ENCODE data around the gene ALDH4A1.
A peak's percentile ranks its signal among the peaks of the same experiment; 100 is the strongest.
"Not testable (repeated sequence)": the region's sequence is repeated elsewhere in the genome, so short reads cannot be mapped to it uniquely, and the experiment has no call there.

ALDH4A1 gene

DNA sequence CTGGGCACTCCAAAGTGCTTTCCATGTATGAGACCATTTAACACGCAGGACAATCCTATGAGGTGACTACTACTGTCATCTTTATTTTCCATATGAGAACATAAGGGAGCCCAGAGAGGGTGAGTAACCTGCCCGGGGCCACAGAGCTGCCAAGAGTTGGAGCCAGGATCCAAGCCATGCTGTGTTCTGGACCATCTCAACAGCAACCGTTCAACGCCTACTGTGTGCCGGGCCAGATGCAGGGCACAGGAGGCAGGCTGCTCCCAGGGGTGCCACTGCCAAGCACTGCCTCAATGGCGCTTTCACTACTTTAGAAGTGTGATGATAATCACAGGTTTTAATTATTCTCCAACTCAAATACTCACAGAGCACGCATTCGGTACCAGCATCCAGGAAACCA is 3.8 kb downstream of the ALDH4A1 start:
- DNase-seq = no peak

DNA sequence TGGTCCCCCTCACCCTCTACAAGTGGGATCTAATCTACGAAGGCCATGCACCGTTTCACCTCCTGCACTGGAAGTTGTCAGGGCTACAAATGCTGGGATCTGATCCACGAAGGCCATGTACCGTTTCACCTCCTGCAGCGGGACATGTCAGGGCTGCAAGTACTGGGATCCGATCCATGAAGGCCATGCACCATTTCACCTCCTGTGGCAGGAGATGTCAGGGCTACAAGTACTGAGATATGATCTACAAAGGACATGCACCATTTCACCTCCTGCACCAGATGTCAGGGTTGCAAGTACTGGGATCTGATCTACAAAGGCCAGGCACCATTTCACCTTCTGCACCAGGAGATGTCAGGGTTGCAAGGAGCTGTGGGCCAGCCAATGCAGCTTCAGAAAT is 7.0 kb downstream of the ALDH4A1 start:
- DNase-seq = no peak

DNA sequence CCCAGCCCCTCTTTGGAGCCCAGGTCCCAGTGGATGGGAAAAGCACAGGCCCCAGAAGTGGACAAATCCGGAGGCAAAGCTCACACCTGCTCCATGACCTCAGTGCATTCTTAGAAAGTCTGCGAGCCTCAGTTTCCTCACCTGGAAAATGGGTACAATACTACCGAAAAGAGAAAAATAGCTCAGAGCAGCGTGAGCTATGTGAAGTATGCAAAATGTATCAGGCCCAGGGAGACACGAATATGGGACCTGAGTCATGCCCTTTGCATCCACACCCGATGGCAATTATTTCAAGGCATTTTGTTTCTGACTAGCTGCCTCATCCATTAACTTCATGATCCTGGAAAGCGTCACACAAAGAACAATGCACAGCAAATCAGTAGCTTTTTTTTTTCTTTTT is 9.2 kb downstream of the ALDH4A1 start:
- DNase-seq = no peak

DNA sequence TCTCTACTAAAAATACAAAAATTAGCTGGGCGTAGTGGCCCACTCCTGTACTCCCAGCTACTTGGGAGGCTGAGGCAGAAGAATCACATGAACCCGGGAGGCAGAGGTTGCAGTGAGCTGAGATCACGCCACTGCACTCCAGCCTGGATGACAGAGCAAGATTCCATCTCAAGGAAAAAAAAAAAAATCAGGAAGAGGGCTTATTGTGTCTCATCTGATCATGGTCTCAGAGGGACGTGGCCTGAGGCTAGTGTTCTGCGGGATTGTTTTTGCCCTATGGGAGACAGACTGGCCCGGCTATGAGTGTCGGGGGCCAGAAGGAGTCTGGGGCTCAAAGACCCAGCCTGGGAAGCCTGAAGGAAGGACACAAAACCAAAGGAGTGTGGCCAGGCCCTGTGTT is 10.5 kb downstream of the ALDH4A1 start:
- not testable (repeated sequence) for DNase-seq

DNA sequence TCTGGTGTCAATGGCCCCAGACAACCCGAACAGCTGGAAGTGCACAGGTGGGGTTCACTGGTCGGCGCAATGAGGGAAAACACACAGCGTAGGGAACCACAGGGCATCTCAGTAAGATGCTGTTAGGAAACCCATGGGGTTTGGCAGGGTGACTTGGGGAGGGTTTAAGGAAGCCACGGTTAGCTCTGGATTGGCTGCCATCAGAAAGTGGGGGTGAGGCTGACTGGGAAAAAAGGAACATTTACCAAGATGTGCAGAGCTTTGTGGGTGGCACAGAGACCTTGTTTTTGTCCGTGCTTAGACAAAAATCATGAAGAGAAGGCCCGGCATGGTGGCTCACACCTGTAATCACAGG is 11.0 kb downstream of the ALDH4A1 start:
- no peak for DNase-seq

DNA sequence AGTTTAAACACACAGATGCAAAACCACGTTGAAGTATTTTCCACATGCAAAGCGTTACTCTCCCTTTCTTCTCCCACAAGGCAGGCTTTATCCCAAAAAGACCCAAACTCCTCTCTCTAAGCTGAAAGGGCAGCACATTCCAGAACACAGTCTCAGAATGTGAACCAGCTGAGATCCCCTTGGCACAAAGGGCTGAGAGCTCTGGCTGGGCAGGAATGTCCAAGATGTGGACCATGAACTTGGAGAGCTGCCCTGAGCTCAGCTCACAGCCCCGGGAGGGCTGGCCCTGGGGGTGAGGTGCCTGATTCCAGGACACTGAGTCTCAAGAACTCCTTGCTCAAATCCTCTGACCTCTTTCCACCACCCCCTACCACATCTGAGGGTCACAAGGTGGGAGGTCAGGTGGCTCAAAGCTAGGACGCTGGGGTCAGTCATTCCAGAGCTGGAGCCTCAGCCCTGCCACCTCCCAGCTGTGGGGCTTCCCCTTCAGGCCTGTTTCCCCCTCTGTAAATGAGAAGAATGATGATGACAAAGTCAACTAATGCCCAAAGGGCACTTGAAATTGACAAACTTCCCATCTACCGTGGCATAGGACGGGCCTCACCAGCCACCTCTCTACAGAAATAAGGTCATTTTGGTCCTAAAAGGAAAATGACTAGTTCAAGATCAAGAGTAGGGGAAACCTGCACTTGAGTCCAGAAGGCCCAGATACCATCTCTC is 11.5 kb downstream of the ALDH4A1 start:
- no peak for DNase-seq

DNA sequence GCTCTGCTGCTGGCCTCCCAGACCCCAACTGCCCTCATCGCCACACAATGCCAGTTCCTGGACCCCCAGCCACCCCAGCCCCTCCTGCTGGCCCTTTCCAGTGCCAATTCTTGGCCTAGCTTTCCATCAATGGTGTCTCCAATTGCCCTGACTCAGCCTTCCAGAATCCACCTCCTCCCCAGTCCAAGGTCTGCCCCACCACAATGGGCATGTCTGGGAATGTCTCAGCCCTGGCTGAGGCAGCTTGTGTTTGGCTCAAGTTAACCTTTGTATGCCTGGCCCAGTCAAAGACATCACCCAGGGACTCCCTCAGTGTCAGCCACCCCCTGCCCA is 16.4 kb downstream of the ALDH4A1 start:
- no peak for DNase-seq

DNA sequence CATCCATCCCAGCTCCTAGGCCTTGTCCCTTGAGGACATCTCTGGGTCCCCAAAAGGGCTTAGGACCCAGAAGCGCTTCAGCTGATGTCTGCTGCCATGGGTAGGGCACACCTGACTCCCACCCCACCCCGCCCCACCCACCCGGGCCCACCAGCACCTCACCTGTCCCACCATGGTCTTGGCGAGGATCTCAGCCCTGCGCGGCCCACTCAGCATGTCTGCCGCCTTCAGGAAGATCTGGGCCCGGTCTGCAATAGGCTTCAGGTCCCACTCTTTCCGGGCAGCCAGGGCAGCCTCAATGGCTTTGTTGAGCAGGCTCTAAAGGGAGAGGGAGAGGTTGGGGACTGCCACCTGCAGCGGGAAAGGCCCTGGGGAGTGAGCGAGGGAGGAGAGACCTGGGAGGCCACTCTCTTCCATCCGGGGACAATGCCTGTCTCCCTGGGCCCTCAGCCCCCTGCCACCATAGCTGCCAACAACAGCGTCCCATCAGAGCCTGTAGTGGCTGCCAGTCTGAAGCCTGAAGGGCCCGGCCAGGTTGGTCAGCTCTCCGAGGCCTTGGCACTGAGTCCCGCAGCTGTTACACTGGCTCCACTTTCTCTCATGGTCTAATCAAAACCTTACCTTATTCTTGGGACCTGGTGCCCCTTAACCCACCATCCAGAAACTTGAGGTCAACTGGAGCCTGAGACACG is 16.9 kb downstream of the ALDH4A1 start:
- DNase-seq = no peak

DNA sequence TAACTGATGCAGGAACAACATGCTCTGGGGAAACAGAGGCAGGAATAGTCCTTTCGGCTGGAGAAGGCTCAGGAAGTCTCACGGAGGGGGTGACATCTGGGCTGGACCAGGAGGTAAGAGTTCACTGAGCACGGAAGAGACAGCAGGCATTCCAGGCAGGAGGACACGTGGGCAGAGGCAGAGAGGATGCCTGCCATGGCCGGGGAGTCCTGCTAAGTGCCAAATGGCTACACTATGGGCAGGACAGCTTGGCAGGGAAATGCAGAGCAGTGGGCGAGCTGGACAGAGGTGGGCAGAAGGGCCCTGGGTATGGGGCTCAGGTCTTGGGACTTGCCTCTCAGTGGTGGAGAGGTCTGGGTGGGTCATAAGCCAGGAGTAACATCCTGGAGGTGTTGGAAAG is 17.6 kb downstream of the ALDH4A1 start:
- no peak for DNase-seq

DNA sequence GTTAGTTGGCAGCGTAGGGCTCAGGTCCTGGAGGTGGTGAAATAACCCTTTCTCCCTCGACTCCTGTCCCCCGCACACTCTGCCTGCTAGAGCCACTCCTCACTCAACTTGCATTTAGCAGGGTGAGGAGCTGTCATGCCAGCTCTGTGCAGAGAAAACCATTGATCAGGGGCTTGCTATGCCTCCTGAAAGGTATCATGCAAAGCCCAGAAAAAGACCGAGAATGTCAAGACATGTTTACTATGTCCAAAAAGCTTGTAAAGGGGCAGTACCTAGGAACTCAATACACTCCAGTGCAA is 18.0 kb downstream of the ALDH4A1 start:
- DNase-seq = no peak

DNA sequence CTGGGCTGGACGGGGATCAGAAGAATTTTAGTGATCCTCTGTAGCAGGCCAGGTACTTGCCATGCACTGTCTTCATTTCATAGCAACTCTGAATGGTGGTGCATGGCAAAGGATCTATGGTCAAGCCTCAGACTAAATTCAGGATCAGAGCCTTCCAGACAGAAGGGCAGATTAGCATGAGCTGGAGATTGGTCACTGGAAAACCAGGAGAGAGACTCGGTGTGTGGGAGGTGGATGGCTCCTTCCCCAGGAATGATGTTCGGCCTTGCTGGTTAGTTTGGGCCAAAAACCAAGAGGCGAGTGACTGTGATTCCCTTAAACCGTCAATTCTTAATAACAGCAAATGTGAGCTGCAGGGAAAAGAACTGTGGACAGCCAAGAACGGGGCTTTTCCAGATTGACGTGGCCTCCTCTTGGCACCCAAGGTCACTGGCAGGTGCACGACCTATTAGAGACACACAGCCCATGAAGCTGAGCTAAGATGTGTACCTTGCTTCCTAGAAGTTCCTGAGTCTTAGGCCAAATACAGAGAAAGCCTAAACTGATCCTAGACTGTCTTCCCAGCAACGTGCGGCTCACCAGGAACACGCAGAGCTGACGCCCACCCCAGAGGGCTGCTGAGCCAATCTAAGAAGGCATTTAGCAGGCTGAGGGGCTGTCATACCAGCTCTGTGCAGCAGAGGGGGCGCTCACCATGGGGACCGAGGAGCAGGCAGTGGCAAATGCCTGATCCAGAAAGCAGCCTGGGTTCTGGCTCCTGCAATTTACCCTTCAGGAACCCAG is 18.5 kb downstream of the ALDH4A1 start:
- DNase-seq = peak; percentile 77

DNA sequence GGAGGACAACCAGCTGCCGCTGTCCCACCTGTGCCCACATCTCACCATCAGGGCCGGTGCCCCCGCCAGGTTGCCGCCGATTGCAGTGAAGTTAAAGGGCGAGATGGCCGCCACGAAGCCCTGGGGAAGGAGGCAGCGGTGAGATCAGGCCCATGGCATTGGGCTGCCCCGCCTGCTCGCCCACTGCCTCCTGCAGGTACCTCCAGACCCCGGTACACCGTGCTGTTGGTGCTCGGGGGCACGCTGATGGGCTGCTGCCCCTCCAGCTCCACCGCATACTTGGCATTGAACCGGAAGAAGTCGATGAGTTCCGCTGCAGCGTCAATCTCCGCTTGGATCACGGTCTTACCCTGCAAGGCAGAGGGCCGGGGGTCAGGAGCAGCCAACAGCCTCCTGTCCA is 19.3 kb downstream of the ALDH4A1 start:
- no peak for DNase-seq

DNA sequence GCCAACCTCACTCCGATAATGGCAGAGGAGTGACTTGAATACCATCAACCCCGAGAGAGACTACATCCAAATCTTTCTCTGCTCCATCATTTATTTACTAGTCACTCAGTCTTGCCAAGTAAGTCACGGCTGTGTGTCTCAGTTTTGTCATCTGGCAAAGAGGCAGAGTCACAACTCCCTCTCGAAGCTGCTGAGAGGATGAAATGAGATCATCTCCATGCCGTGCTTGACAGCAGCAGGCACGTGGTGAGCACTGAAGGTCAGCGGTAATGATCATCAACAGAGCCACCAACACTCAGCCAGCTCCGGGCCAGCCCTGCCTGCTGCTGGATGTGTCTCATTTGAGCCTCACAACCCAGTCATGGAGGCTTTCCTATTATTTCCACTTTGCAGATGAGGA is 19.9 kb downstream of the ALDH4A1 start:
- DNase-seq = no peak

DNA sequence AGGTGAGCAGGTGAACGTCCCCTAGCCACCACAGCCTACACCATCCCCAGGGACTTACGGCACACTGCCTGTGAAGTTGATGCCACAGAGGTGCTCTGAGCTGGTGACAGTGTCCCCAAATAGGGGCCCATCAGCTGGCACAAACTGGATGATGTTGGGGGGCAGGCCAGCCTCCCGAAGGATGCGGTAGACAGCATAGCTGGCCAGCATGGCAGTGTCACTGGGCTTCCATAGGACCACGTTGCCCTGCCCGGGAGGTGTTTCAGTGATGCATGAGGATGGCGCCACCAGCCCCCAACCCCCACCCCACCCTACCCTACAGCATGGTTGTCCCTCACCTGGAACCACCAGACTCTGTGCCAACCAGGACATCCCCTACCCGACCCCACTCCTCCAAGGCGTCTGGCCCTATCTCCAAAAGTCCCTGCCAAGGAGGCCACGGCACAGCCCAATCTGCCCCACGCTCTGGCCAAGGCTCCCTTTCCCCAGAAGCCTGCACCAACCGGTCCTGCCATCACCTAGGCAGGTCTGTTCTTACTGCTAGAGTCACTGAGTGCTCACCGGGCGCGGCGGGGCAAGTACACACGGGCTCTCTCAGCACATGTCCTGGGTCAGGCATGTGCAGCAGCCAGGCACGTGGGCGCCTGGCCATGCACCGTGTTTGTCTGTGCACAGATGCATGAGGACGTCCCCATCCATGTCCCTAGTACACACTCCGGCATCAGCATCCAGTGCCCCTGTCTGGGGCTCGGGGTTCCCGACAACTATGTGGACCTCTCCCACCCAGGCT is 20.5 kb downstream of the ALDH4A1 start:
- DNase-seq = no peak

DNA sequence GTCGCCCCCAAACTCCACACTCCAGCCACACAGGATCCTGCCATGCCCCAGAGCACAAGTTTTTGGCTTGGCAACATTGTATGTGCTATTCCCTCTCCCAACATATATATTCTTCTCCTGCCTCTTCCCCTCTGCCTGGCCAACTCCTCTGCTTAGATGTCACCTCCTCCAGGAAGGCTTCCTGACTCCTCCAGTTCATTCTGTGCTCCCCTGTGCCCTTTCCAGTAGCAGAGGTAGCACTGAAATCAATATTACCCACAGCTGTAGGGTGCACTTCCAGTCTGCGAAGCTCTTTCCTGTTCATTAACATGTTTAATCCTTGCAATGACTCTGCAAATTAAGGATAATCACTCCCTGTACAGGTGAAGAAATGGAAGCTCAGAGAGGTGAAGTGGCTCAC is 21.2 kb downstream of the ALDH4A1 start:
- no peak for DNase-seq

DNA sequence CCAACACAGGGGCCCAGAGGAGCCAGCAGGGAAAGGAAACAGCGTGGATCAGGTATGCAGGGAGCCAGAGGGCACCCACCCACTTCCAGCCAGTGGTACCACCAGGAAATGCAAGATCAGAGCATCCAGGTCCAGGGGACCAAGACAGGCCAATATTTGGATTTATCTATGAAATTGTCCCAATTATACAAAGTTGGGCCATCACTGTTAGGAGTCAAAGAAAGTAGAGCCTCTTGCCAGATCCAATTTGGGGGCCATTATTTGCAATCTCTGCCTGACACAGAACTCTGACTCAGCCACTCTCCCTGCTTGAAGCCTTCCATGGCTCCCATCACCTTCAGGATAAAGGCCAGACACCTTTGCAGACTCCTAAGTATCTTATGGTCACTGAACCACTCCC is 21.8 kb downstream of the ALDH4A1 start:
- no peak for DNase-seq

DNA sequence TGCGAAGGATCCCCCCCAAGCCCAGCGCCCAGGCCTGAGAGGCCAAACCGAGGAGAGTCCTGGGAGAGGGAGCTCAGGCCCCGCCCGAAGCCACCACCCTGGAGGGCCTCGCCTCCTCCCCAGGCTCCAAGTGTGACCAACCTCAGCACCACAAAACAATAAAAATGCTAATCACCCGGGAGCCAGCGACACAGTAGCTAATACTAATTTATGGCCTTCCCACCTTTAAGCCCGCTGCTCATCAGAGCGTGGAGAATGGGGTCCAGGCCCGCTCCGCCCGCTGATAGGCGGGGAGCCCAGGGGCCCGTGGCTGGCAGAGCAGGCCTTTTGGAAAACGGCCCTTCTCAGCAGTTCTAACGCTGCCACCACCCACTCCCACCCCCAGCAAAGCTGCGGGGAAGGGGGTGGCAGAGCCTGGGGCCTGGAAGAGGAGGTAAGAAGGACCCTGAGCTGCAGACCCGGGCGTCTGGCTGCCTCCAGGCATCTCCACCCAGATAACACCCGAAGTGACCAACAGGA is 22.5 kb downstream of the ALDH4A1 start:
- no peak for DNase-seq

DNA sequence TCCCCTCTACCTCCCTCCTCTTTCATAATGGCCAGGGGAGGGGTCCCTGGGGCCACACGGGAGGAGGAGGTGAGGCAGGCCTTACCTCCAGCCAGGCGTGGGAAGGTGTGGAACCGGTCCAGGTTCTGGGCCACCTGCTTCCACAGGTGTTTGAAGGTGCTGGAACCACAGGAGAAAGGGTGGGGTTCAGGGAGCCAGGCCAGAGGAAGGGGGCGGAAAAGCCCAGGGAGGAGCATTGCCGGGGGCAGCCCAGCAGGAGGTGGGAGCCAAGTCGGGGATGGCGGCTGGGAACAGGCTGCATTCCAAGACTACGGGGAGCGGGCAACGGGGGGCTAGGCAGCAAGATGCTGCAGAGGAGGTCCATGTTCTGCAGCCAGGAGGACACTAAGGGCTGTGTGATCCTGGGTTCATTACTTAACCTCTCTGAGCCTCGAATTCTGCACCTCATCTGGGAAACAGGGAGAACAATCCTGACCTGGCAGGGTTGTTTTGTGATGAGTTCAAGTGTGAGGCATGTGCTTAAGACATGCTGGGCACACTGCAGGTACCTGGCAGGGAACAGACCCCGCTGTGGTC is 23.1 kb downstream of the ALDH4A1 start:
- no peak for DNase-seq

DNA sequence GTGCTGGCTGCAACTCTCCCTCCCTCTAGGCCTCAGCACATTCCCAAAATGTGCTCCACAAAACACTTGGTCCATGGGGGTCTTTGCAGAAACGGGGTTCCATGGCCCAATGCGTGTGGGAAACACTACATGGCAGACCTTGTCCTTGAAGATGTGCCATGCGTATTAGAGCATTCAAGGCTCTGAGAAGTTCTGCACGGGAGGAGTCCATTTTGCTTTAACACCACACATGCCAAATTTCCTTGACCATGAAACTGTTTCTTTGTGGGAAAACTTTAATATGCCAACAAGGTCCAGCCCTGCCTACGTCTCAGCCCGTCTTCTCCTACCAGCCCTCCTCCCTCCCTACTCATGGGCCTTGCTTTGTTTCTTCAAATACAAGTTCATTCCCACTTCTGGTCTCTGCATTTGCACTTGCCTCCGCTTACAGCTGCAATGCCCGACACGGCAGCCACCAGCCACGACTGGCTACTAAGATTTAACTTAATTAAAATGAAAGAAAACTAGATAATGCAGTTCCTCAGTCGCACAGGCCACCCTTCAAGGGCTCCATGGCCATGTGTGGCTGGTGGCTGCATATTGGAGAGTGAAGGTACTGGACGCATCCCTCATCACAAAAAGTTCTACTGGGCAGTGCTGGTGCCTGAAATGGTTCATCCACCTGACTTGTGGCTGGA is 23.7 kb downstream of the ALDH4A1 start:
- DNase-seq = no peak

DNA sequence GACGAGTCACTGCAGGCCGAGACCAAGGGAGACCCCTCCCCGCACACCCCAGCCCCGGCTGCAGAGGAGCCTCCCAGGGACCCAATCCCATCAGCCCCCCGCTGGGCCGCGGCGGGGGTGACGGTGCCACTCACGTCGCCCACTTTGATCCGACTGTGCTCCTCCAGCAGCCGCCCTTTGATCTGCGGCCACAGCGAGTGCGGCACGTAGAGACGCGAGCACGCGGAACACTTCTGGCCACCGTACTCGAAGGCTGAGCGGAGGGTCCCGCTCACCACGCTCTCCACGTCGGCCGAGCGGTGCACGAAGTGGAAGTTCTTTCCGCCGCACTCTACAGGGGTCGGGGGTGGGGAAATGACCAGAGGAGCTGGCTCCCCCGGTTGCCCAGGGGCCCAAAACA is 25.1 kb downstream of the ALDH4A1 start:
- no peak for DNase-seq

DNA sequence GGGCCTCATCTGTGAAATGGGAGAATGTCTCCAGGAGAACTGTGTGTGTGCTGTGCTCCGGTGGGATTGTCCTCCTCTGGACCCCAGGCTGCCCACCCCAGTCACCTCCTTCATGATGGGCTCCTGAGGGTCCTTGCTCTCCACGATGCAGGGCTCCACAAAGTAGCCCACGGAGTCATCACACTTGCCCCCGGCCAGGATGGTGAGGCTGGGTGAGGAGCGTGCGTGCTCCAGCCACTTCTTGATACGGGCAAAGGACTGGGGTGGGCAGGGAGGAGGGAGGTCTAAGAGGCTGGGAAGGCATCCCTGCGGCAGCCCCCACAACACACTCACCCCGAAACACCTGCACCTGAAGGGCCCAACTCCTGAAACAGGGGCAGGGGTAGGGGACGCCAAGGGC is 26.1 kb downstream of the ALDH4A1 start:
- DNase-seq = no peak

DNA sequence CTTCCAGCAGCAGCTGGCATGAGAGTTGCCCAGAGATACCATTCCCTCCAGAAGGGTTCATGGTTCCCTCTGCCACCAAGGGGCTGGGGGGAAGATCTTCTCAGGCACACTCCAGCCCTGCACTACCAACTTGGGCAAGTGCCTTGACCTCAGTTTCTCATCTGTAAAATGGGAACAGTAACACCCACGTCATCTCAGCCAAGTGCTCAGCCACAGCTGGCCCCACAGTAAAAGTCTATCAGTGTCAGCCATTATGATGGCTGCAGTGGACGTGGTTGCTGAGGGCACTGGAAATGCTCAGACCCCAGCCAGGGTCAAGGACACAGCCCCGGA is 26.6 kb downstream of the ALDH4A1 start:
- DNase-seq = no peak

Measured in stimulated activated CD4-positive, alpha-beta T cell treated with anti-CD3 and anti-CD28 coated beads, Interleukin-12 subunit alpha, Interleukin-12 subunit beta, amount 100 ng/mL, for 4 hours (primary cell).